Vagina (tissue), 2 donors: ENCODE data around the gene HAPLN2.

Source experiments
- POLR2A ChIP-seq, 2 donors: fragments of 450-650 bp; IDR thresholded peaks; one replicate each; pipeline ENCODE4 v1.6.1; 2017; ENCODE audit warnings: antibody characterized with exemption in 2 of 2, mild to moderate bottlenecking in 2 of 2, moderate library complexity in 2 of 2
- TF ChIP-seq, protein P1 (sequence below), 3 experiments: fragments of 450-650 bp in 2 of 3; fragments of 200-600 bp in 1 of 3; sonication (generic) in 1 of 3; IDR thresholded peaks; one replicate each; pipeline ENCODE4 v1.5.1; 2017 to 2019; ENCODE audit warnings: antibody characterized with exemption in 3 of 3, mild to moderate bottlenecking in 2 of 3, moderate library complexity in 2 of 3

DNA sequence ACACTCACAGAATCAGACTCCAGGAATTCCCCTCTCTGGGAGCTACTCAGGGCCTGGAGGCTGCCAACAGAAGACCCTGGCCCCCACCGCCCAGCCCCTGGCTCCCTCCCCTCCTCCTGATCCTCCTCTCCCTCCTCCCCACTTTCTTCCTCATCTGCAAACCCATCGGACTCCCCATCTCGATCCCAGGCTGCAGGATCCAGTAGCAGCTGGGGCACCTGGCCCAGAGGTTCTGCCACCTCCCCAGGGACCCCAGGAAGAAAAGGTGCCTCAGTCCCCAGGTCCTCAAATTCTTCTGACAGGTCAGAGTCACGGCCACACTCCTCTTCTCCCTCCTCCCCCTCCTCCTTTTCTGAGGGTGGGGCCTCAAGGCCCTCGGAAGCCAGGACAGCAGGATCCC, 50.6 kb downstream of the HAPLN2 start:
- TF ChIP-seq, protein P1, sequence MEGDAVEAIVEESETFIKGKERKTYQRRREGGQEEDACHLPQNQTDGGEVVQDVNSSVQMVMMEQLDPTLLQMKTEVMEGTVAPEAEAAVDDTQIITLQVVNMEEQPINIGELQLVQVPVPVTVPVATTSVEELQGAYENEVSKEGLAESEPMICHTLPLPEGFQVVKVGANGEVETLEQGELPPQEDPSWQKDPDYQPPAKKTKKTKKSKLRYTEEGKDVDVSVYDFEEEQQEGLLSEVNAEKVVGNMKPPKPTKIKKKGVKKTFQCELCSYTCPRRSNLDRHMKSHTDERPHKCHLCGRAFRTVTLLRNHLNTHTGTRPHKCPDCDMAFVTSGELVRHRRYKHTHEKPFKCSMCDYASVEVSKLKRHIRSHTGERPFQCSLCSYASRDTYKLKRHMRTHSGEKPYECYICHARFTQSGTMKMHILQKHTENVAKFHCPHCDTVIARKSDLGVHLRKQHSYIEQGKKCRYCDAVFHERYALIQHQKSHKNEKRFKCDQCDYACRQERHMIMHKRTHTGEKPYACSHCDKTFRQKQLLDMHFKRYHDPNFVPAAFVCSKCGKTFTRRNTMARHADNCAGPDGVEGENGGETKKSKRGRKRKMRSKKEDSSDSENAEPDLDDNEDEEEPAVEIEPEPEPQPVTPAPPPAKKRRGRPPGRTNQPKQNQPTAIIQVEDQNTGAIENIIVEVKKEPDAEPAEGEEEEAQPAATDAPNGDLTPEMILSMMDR (IDR thresholded peaks at IDR 0.05) = no peak
- TF ChIP-seq POLR2A (IDR thresholded peaks at IDR 0.05) = no peak
